AG09319 (cell line): Measurements from ENCODE around the gene TMEM60.

ENCODE experiments used
- DNase-seq: peaks from one replicate; pipeline ENCODE4 v3.0.0-alpha.2; 2010; ENCODE audit warnings: low read depth; ENCODE audit errors: extremely low read depth
- CTCF ChIP-seq: IDR thresholded peaks from 2 replicates; pipeline ENCODE4 v1.5.1; 2011; ENCODE audit warnings: low read depth, mild to moderate bottlenecking, inconsistent platforms, low read length, moderate library complexity

Gene TMEM60

GRCh38 chr7:77811516-77812289 is 13.5 kb upstream of the TMEM60 start:
- DNase-seq = no peak
- TF ChIP-seq CTCF = no peak

- no peak for DNase-seq
- no peak for TF ChIP-seq CTCF
Observed at GRCh38 chr7:77808517-77808916, 10.3 kb upstream of the TMEM60 start.

GRCh38 chr7:77806425-77806824 is 8.2 kb upstream of the TMEM60 start:
- TF ChIP-seq CTCF = no peak
- no peak for DNase-seq

- TF ChIP-seq CTCF = no peak
- DNase-seq = no peak
Observed at GRCh38 chr7:77802557-77803405, 4.5 kb upstream of the TMEM60 start.

- TF ChIP-seq CTCF = no peak
- DNase-seq = no peak
Observed at GRCh38 chr7:77800730-77801129, 2.5 kb upstream of the TMEM60 start.

GRCh38 chr7:77800158-77800557 is 1.9 kb upstream of the TMEM60 start:
- no peak for DNase-seq
- TF ChIP-seq CTCF = no peak
